ENCODE measurements around the gene C5orf58.

C5orf58 gene

GRCh38 chr5:170262061-170263045 is 29.6 kb downstream of the C5orf58 start:
- H3K4me2 ChIP-seq (ENCODE audit: low read length) = no peak overlapping the region
- H3K9ac ChIP-seq (ENCODE audit: low read depth, low read length) = no peak overlapping the region
- H3K36me3 ChIP-seq (ENCODE audit: insufficient read depth, low read length) = no peaks in the 10 kb centered on the region
- H3K27me3 ChIP-seq (ENCODE audit: control insufficient read depth, insufficient read depth, low read length) = peaks cover 30% of the 10 kb centered on the region
- H3K4me3 ChIP-seq (ENCODE audit: low read length) = no peak overlapping the region
- H3K9me3 ChIP-seq (replicated peaks; ENCODE audit: low read length) = no peaks in the 10 kb centered on the region
- no peaks in the 10 kb centered on the region for H3K4me1 ChIP-seq (ENCODE audit: control insufficient read depth, insufficient read depth, low read length)

- Histone ChIP-seq H3K36me3 (ENCODE audit: insufficient read depth, low read length) (no peaks in the 10 kb centered on the region), H3K9ac (ENCODE audit: low read depth, low read length) (no peak overlapping the region), H3K9me3 (replicated peaks; ENCODE audit: low read length) (no peaks in the 10 kb centered on the region), H3K4me3 (ENCODE audit: low read length) (no peak overlapping the region), H3K4me2 (ENCODE audit: low read length) (no peak overlapping the region), H3K27me3 (ENCODE audit: control insufficient read depth, insufficient read depth, low read length) (peaks cover 30% of the 10 kb centered on the region), H3K4me1 (ENCODE audit: control insufficient read depth, insufficient read depth, low read length) (no peaks in the 10 kb centered on the region)
Observed at GRCh38 chr5:170263906-170264305, 31.1 kb downstream of the C5orf58 start.

GRCh38 chr5:170265522-170265921 is 32.7 kb downstream of the C5orf58 start:
- Histone ChIP-seq H3K4me2 (ENCODE audit: low read length) (no peak overlapping the region), H3K27me3 (ENCODE audit: control insufficient read depth, insufficient read depth, low read length) (peaks cover 30% of the 10 kb centered on the region), H3K36me3 (ENCODE audit: insufficient read depth, low read length) (no peaks in the 10 kb centered on the region), H3K9ac (ENCODE audit: low read depth, low read length) (no peak overlapping the region), H3K9me3 (replicated peaks; ENCODE audit: low read length) (no peaks in the 10 kb centered on the region), H3K4me1 (ENCODE audit: control insufficient read depth, insufficient read depth, low read length) (no peaks in the 10 kb centered on the region), H3K4me3 (ENCODE audit: low read length) (no peak overlapping the region)

GRCh38 chr5:170266570-170267381 is 34.0 kb downstream of the C5orf58 start:
- H3K27me3 ChIP-seq (ENCODE audit: control insufficient read depth, insufficient read depth, low read length) = peaks cover 30% of the 10 kb centered on the region
- no peak overlapping the region for H3K9ac ChIP-seq (ENCODE audit: low read depth, low read length)
- no peak overlapping the region for H3K4me3 ChIP-seq (ENCODE audit: low read length)
- no peaks in the 10 kb centered on the region for H3K9me3 ChIP-seq (replicated peaks; ENCODE audit: low read length)
- H3K4me2 ChIP-seq (ENCODE audit: low read length) = no peak overlapping the region
- no peaks in the 10 kb centered on the region for H3K36me3 ChIP-seq (ENCODE audit: insufficient read depth, low read length)
- no peaks in the 10 kb centered on the region for H3K4me1 ChIP-seq (ENCODE audit: control insufficient read depth, insufficient read depth, low read length)

GRCh38 chr5:170267431-170268152 is 34.8 kb downstream of the C5orf58 start:
- no peak overlapping the region for H3K9ac ChIP-seq (ENCODE audit: low read depth, low read length)
- peaks cover 30% of the 10 kb centered on the region for H3K27me3 ChIP-seq (ENCODE audit: control insufficient read depth, insufficient read depth, low read length)
- H3K4me2 ChIP-seq (ENCODE audit: low read length) = peak overlapping the region; percentile 55
- H3K36me3 ChIP-seq (ENCODE audit: insufficient read depth, low read length) = no peaks in the 10 kb centered on the region
- no peaks in the 10 kb centered on the region for H3K9me3 ChIP-seq (replicated peaks; ENCODE audit: low read length)
- H3K4me3 ChIP-seq (ENCODE audit: low read length) = no peak overlapping the region
- H3K4me1 ChIP-seq (ENCODE audit: control insufficient read depth, insufficient read depth, low read length) = no peaks in the 10 kb centered on the region

GRCh38 chr5:170268153-170268689 is 35.4 kb downstream of the C5orf58 start:
- no peak overlapping the region for H3K4me3 ChIP-seq (ENCODE audit: low read length)
- H3K36me3 ChIP-seq (ENCODE audit: insufficient read depth, low read length) = no peaks in the 10 kb centered on the region
- H3K9me3 ChIP-seq (replicated peaks; ENCODE audit: low read length) = no peaks in the 10 kb centered on the region
- H3K4me2 ChIP-seq (ENCODE audit: low read length) = peak overlapping the region; percentile 55
- no peak overlapping the region for H3K9ac ChIP-seq (ENCODE audit: low read depth, low read length)
- H3K4me1 ChIP-seq (ENCODE audit: control insufficient read depth, insufficient read depth, low read length) = no peaks in the 10 kb centered on the region
- peaks cover 29% of the 10 kb centered on the region for H3K27me3 ChIP-seq (ENCODE audit: control insufficient read depth, insufficient read depth, low read length)

GRCh38 chr5:170268884-170269283 is 36.1 kb downstream of the C5orf58 start:
- no peaks in the 10 kb centered on the region for H3K4me1 ChIP-seq (ENCODE audit: control insufficient read depth, insufficient read depth, low read length)
- H3K9ac ChIP-seq (ENCODE audit: low read depth, low read length) = no peak overlapping the region
- no peaks in the 10 kb centered on the region for H3K9me3 ChIP-seq (replicated peaks; ENCODE audit: low read length)
- H3K27me3 ChIP-seq (ENCODE audit: control insufficient read depth, insufficient read depth, low read length) = peaks cover 27% of the 10 kb centered on the region
- H3K4me2 ChIP-seq (ENCODE audit: low read length) = no peak overlapping the region
- no peaks in the 10 kb centered on the region for H3K36me3 ChIP-seq (ENCODE audit: insufficient read depth, low read length)
- no peak overlapping the region for H3K4me3 ChIP-seq (ENCODE audit: low read length)

GRCh38 chr5:170269579-170269978 is 36.8 kb downstream of the C5orf58 start:
- no peaks in the 10 kb centered on the region for H3K36me3 ChIP-seq (ENCODE audit: insufficient read depth, low read length)
- H3K9me3 ChIP-seq (replicated peaks; ENCODE audit: low read length) = no peaks in the 10 kb centered on the region
- H3K4me1 ChIP-seq (ENCODE audit: control insufficient read depth, insufficient read depth, low read length) = no peaks in the 10 kb centered on the region
- no peak overlapping the region for H3K9ac ChIP-seq (ENCODE audit: low read depth, low read length)
- H3K27me3 ChIP-seq (ENCODE audit: control insufficient read depth, insufficient read depth, low read length) = peaks cover 24% of the 10 kb centered on the region
- no peak overlapping the region for H3K4me2 ChIP-seq (ENCODE audit: low read length)
- no peak overlapping the region for H3K4me3 ChIP-seq (ENCODE audit: low read length)

GRCh38 chr5:170270293-170271069 is 37.7 kb downstream of the C5orf58 start:
- Histone ChIP-seq H3K4me1 (ENCODE audit: control insufficient read depth, insufficient read depth, low read length) (no peaks in the 10 kb centered on the region), H3K36me3 (ENCODE audit: insufficient read depth, low read length) (no peaks in the 10 kb centered on the region)

GRCh38 chr5:170273968-170274710 is 41.4 kb downstream of the C5orf58 start:
- H3K4me1 ChIP-seq (ENCODE audit: control insufficient read depth, insufficient read depth, low read length) = no peaks in the 10 kb centered on the region
- H3K4me2 ChIP-seq (ENCODE audit: low read length) = no peak overlapping the region
- no peaks in the 10 kb centered on the region for H3K9me3 ChIP-seq (replicated peaks; ENCODE audit: low read length)
- H3K27me3 ChIP-seq (ENCODE audit: control insufficient read depth, insufficient read depth, low read length) = no peaks in the 10 kb centered on the region
- no peaks in the 10 kb centered on the region for H3K36me3 ChIP-seq (ENCODE audit: insufficient read depth, low read length)
- H3K9ac ChIP-seq (ENCODE audit: low read depth, low read length) = no peak overlapping the region
- no peak overlapping the region for H3K4me3 ChIP-seq (ENCODE audit: low read length)

More at GRCh38 chr5:170270293-170271069, 37.7 kb downstream of the C5orf58 start:
- Histone ChIP-seq H3K9ac (ENCODE audit: low read depth, low read length) (no peak overlapping the region), H3K4me3 (ENCODE audit: low read length) (no peak overlapping the region), H3K9me3 (replicated peaks; ENCODE audit: low read length) (no peaks in the 10 kb centered on the region), H3K4me2 (ENCODE audit: low read length) (no peak overlapping the region), H3K27me3 (ENCODE audit: control insufficient read depth, insufficient read depth, low read length) (peaks cover 23% of the 10 kb centered on the region)
